Activated CD4-positive, alpha-beta T cell treated with anti-CD3 and anti-CD28 coated beads for 1 hour (primary cell): ENCODE data around the gene FAM111A.
A peak's percentile ranks its signal among the peaks of the same experiment; 100 is the strongest.

ENCODE experiments used
- DNase-seq: peaks from one replicate; pipeline ENCODE4 v3.0.0-alpha.2; 2020

FAM111A gene

GRCh38 chr11:59180168-59180776 lies 37.6 kb downstream of the FAM111A start:
- no peak for DNase-seq

GRCh38 chr11:59180907-59181306 lies 38.3 kb downstream of the FAM111A start:
- no peak for DNase-seq

GRCh38 chr11:59181746-59182456 lies 39.2 kb downstream of the FAM111A start:
- no peak for DNase-seq

GRCh38 chr11:59182457-59183151 lies 39.9 kb downstream of the FAM111A start:
- DNase-seq: no peak

- DNase-seq: no peak
These were observed 41.1 kb downstream of the FAM111A start for GRCh38 chr11:59183771-59184170.

GRCh38 chr11:59184691-59185339 lies 42.2 kb downstream of the FAM111A start:
- no peak for DNase-seq

GRCh38 chr11:59185386-59185945 lies 42.8 kb downstream of the FAM111A start:
- no peak for DNase-seq

- peak; percentile 28 for DNase-seq
These were observed 43.5 kb downstream of the FAM111A start for GRCh38 chr11:59186130-59186594.

- no peak for DNase-seq
These were observed 44.4 kb downstream of the FAM111A start for GRCh38 chr11:59187035-59187434.

- DNase-seq: no peak
These were observed 44.9 kb downstream of the FAM111A start for GRCh38 chr11:59187587-59187986.

GRCh38 chr11:59188954-59189353 lies 46.3 kb downstream of the FAM111A start:
- DNase-seq: no peak

- DNase-seq: no peak
These were observed 47.3 kb downstream of the FAM111A start for GRCh38 chr11:59189986-59190385.

GRCh38 chr11:59191095-59191494 lies 48.4 kb downstream of the FAM111A start:
- no peak for DNase-seq

GRCh38 chr11:59191890-59192289 lies 49.2 kb downstream of the FAM111A start:
- DNase-seq: no peak

GRCh38 chr11:59192446-59193020 lies 49.9 kb downstream of the FAM111A start:
- no peak for DNase-seq

GRCh38 chr11:59193587-59194130 lies 51.0 kb downstream of the FAM111A start:
- DNase-seq: no peak

- no peak for DNase-seq
These were observed 52.9 kb downstream of the FAM111A start for GRCh38 chr11:59195586-59195985.

- DNase-seq: no peak
These were observed 54.1 kb downstream of the FAM111A start for GRCh38 chr11:59196777-59197176.

GRCh38 chr11:59197991-59198390 lies 55.3 kb downstream of the FAM111A start:
- DNase-seq: no peak

- DNase-seq: no peak
These were observed 56.1 kb downstream of the FAM111A start for GRCh38 chr11:59198726-59199125.

GRCh38 chr11:59199546-59200422 lies 57.1 kb downstream of the FAM111A start:
- DNase-seq: no peak

- no peak for DNase-seq
These were observed 57.7 kb downstream of the FAM111A start for GRCh38 chr11:59200423-59200746.
